ENCODE measurements around the gene HIPK3.
"Not testable (repeated sequence)": the region's sequence is repeated elsewhere in the genome, so short reads cannot be mapped to it uniquely, and the experiment has no call there.

The HIPK3 gene

DNA sequence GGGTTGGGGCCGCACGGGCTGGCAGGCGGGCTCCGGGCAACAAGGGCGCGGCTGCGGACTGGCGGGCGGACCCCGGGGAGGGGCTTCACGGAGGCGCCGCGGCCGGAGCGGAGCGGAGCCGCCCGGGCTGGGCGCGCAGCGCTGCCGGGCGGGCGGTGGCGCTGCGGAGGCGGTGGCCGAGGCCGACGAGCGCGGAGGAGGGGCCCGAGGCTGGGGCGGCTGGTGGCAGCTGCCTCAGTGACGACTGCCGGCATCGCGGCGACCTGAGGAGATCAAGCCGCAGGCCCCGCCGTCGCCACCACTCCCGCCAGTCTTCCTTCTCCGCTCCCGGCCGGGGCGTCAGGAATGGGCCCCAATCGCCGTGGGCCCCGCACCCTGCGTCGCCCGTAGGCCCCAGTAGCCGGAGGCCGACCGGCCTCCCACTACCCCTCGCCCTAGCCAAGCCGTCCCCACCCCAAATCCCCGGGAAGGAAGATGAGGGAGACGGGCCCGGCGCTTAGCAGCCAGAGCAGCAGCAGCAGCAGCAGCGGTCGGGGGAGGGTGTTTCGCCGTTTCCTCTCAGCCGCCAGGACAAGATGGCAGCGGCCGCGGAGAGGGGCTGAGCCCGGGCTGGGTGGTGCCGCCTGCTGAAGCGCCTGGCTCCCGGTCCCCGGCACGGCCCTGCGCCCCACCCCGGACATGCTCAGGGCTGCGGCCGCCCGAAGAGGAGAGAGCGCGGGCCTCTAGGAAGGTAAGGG lies at the start of gene HIPK3:
HIPK3 (plus strand) TSS at position 222 of the 737 bp plus-strand sequence.
- DNase-seq (ENCODE audit: low read depth, low spot score): peak; percentile 39

DNA sequence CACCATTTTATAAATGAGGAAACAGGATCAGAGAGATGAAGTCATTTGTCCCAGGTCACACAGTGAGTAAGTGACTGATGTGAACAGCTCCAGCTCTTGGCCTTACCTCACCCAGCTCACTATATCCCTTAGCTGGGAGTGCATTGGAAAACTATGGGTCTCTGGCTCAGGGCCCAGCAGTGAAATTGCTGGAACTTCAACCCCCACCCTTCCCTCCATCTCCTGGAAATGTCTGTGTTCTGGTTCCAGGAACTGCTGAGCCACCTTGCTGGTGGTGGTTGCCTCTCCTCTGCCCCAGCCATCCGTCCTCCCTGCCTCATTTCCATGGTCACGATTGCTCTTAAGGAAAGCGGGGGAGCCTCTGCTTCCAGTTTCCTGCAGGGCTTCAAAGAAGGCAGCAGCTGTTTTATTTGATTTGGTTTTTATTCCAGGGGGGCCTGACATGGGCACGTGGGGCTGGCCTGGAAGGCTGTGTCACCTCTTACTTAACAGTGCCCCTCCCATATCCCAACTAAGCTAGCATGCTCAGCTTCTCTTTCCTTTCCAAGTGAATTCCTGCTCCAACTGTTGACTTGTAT lies 49.7 kb upstream of the HIPK3 start:
- no peak for DNase-seq (ENCODE audit: low read depth, low spot score)

DNA sequence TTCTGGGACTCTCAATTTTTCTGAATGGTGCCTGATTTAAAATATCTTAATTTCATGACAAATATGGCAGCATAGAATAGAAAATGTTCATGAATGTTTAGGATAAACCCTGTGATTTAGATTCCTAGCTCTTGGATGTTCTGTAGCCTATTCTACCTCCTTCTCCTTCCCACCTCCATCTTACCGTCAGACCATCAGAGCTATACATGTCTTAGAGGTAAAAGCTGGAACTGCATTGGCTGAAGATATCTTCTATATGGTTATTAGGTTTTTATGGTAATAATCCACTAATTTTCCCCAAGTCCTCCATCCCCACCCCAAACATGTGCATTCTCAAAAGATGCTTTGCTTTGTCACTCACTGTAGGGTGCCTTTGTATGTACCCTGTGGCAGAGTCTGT lies 49.0 kb upstream of the HIPK3 start:
- no peak for DNase-seq (ENCODE audit: low read depth, low spot score)

DNA sequence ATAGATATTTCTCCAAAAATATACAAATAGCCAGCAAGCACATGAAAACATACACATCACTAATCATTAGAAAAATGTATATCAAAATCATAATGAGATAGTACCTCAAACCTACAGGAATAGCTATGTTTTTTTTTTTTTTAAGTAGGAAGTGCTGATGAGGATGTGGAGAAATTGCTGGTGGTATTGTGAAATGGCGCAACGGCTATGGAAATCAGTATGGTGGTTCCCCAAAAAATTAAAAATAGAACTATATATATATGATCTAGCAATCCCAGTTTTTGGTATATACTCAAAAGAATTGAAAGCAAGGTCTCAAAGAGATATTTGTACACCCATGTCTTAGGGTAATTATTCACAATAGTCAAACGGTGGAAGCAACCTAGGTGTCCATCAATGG lies 46.0 kb upstream of the HIPK3 start:
- no peak for DNase-seq (ENCODE audit: low read depth, low spot score)

DNA sequence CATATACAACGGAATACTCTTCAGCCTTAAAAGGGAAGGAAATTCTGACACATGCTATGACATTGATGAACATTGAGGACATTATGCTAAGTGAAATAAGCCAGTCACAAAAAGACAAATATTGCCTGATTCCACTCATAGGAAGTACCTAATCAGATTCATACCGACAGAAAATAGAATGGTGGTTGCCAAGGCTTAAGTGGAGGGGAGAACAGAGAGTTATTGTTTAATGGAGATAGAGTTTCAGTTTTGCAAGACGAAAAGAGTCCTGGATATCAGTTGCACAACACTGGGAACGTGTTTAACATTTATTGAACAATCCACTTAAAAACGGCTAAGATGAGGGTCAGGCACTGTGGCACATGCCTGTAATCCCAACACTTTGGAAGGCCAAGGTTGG lies 45.6 kb upstream of the HIPK3 start:
- DNase-seq (ENCODE audit: low read depth, low spot score): no peak

DNA sequence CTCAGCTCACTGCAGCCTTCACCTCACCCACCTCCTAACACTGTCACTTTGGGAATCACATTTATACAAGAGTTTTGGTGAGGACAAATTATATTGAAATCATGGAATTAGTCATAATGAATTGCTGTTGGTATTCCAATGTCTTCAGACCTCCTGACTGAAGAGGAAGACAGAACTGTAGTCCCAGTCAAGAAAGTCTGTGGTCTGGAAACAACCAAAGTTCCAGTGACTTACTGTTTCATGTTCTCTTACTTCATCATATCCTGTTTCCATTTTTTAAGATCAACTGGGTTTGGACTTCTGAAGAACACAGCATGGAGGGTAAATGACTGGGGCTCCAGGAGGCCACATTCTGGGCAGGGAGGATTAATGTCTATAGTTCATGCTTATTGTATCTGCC lies 43.0 kb upstream of the HIPK3 start:
- DNase-seq (ENCODE audit: low read depth, low spot score): no peak

DNA sequence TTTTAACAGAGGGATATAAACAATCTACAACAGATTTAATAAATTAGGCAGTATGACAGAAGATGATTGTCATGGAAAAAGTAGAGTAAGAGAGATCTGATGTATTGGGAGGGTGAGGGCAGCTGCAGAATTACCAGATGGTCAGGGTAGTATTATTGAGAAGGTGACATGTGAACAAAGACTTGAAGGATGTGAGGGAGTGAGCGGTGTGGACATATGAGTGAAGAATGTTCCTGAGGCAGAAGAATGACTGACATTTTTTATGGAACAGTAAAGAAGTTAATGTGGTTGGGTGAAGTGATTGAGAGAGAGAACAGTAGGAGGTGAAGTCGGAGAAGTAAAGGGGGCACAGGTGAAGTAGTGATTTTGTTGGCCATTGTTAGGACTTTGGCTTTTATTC lies 42.4 kb upstream of the HIPK3 start:
- DNase-seq (ENCODE audit: low read depth, low spot score): no peak

DNA sequence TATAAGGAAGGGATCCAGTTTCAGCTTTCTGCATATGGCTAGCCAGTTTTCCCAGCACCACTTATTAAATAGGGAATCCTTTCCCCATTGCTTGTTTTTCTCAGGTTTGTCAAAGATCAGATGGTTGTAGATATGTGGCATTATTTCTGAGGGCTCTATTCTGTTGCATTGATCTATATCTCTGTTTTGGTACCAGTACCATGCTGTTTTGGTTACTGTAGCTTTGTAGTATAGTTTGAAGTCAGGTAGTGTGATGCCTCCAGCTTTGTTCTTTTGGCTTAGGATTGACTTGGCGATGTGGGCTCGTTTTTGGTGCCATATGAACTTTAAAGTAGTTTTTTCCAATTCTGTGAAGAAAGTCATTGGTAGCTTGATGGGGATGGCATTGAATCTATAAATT lies 40.5 kb upstream of the HIPK3 start:
- DNase-seq (ENCODE audit: low read depth, low spot score): not testable (repeated sequence)

DNA sequence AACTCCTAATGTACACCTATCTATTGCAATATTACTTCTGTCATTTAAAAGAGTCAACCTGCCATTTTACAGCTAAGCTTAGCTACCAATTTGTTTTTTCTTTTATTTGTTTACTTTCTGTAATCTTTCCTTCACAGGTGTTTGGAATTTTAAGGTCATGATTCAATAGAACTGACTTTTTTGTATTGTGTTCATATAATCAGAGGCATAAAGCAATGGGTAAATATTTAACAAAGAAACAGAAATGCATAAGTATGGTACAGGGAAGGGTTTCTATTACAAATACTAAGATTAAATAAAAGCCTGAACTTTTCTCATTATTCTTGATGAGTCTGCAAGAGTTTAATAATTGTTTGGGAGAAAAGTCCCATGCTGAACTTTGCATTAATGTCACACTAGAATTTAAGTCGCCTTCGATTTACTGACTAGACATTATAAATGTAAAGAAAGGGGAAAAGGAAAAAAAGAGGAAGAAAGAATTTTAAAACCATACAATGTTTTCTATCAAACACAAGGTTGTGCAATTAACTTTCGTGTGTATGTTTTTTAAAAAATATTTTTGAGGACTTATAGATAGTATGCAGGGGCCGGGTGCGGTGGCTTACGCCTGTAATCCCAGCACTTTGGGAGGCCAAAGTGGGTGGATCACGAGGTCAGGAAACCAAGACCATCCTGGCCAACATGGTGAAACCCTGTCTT lies 35.0 kb upstream of the HIPK3 start:
- DNase-seq (ENCODE audit: low read depth, low spot score): no peak

DNA sequence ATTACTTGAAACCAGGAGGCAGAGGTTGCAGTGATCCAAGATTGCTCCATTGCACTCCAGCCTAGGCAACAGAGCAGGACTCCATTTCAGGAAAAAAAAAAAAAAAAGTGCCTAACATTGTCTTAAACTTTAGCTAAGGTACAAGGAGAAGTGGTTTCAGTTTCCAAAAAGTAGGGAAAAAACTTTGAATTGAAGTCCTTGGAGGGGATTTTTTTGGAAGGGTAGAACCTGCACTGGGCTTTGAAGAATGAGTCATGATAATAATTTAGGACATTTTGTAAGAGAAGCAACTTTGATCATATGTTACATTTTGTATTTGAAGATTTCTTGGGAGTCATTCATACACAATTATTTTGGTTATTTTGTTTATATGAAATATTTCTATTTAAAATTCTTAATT lies 31.8 kb upstream of the HIPK3 start:
- DNase-seq (ENCODE audit: low read depth, low spot score): no peak

DNA sequence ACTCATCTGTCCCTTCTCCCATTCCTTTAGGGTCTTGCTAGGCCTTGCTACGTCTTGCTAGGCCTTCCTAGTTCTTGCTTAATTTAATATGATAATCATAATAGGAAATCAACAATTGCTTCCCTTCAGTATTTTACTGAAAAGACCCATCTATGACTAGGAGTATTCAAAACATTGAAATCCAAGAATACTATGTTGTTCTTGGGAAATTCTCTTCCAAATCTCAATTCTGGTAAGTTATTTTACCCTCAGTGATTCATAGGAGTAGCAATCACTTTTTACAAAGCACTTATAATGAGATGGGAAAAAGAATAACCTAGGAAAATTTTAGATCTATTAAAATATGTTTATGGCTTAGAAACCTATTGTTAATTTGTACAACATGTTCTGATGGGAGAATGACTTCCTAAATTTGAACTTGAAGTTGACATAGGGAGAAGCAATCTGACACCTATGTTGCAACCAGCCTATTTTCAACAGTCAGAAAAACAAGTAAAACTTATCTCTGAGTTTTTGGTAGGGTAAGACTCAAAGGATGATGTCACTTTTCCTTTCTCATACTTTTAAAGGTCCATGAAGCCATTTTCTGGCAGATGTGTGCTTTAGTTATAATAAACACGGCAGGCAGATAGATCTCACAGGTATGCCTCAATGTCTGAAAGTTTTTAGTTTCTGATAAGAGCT lies 29.5 kb upstream of the HIPK3 start:
- DNase-seq (ENCODE audit: low read depth, low spot score): no peak

DNA sequence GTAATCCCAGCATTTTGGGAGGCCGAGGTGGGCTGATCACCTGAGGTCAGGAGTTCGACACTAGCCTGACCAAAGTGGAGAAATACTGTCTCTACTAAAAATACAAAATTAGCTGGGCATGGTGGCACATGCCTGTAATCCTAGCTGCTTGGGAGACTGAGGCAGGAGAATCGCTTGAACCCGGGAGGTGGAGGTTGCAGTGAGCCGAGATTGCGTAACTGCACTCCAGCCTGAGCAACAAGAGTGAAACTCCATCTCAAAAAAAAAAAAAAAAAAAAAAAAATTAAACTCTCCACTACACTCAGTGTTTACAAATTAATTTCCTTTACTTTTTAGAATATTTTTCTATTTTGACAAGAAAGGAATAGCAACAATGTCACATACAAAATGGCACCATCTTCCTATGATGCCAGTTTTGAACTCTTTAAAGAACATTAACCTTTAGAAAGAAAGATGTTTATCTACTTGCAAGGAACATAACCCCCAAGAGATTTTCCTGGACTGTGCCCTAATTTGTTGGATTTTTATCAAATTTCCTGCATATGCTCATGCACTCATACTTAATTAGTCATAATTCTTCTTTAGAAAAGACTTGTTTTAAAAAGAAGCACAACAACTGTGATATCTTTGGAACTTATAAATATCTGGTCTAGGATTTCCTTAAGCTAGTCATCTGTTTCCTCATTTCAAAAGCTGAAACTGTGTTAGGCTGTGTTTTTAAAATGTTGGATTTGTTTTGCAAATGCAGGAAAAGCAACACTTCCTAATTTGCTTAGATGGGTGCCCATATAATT lies 22.6 kb upstream of the HIPK3 start:
- DNase-seq (ENCODE audit: low read depth, low spot score): no peak

DNA sequence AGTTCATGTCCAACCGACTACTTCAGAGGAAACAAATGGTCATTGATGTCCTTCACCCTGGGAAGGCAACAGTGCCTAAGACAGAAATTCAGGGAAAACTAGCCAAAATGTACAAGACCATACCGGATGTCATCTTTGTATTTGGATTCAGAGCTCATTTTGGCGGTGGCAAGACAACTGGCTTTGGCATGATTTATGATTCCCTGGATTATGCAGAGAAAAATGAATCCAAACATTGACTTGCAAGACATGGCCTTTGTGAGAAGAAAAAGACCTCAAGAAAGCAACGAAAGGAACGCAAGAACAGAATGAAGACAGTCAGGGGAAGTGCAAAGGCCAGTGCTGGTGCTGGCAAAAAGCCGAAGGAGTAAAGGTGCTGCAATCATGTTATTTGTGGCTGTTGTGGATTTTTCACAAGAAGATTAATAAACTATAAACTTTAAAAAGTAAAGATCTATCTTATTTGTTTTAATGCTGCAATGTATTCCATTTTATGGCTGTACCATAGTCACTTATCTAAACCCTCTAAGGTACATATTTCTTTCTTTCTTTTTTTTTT lies 20.1 kb upstream of the HIPK3 start:
- DNase-seq (ENCODE audit: low read depth, low spot score): no peak

DNA sequence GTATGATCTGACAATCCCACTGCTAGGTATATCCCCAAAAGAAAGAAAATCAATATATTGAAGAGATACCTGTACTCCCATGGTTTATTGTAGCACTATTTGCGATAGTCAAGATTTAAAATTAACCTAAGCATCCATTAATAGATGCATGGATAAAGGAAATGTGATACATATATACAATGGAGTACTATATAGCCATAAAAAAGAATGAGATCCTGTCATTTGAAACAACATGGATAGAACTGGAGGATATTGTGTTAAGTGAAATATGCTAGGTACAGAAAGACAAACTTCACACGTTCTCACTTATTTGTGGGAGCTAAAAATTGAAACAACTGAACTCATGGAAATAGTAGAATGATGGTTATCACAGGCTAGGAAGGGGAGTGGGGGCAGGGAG lies 14.6 kb upstream of the HIPK3 start:
- DNase-seq (ENCODE audit: low read depth, low spot score): no peak

DNA sequence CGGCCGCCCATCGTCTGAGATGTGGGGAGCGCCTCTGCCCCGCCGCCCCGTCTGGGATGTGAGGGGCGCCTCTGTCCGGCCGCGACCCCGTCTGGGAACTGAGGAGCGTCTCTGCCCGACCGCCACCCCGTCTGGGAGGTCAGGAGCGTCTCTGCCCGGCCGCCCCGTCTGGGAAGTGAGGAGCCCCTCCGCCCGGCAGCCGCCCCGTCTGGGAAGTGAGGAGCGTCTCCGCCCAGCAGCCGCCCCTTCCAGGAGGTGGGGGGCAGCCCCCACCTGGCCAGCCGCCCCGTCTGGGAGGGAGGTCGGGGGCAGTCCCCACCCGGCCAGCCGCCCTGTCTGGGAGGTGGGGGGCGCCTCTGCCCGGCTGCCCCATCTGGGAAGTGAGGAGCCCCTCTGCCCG lies 13.5 kb upstream of the HIPK3 start:
- not testable (repeated sequence) for DNase-seq (ENCODE audit: low read depth, low spot score)

DNA sequence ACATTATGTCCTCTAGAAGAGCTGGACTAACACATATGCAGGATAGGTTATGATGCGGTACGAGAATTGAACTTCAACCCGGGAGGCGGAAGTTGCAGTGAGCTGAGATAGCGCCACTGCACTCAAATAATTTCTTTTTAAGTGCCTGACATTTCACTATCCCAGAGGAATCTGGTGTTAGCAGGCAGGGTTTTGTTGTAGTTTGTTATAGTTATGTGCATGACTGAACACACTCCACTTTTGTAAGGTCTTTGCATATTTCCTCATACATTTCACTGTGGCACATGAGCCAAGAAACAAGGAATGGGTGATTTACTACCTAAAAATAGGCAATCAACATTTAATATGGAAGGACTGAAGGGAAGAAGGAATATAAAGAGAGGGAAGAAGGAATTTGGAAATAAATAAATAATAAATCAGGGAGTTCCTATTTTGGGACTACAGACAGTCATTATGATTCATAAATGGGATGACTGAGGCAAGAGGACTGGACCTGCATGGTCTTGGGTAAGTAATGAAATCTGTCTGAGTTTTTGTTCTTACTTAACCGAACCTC lies 8.7 kb upstream of the HIPK3 start:
- no peak for DNase-seq (ENCODE audit: low read depth, low spot score)

DNA sequence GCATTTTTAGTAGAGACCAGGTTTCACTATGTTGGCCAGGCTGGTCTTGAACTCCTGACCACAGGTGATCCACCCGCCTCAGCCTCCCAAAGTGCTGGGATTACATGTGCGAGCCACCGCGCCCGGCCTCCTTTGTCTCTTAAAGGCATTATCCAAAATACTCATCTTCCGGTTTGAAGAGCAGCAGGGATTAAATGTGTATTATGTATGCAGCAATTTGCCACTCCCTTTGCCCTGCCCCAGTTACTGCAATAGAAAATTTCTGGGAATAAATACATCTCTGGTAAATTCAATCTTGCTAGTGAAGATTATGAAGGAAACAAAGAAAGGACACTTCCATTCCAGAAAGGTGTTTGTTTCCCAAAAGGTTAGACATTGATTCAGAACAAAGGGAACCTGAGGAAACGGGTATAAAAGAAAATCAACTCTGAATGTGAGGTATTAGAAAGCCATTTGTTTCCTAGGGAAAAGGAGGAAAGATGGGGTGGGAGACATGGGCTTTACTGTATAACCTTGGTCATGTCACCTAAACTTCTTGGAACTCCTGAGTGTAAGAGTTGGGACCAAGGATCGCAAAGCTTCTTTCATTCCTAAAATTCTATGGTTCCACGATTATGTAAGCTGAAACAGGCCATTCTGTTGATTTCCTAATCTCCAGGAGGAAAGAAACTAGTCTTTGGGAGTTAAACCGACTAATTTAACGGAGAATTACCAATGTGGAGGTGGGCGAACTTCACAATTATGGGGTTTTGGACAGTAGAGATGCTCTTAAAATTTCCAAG lies 959 bp upstream of the HIPK3 start:
- DNase-seq (ENCODE audit: low read depth, low spot score): no peak

DNA sequence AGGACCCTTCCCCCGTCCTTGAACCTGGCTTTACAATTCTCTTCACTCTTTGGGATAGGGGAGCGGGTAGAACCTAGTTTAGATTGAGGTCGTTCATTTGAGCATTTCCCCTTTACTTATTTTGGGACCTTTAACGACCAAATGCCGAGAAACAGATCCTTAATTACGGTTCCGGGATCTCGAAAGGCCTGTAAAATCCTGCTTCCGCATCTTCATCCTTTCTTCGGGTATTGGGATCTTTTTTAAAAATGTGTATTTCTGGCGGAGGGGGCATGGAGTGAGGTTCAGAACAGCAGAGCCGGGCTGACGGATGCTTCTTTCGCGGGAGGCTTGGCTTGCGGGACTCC lies 395 bp upstream of the HIPK3 start:
- DNase-seq (ENCODE audit: low read depth, low spot score): no peak

DNA sequence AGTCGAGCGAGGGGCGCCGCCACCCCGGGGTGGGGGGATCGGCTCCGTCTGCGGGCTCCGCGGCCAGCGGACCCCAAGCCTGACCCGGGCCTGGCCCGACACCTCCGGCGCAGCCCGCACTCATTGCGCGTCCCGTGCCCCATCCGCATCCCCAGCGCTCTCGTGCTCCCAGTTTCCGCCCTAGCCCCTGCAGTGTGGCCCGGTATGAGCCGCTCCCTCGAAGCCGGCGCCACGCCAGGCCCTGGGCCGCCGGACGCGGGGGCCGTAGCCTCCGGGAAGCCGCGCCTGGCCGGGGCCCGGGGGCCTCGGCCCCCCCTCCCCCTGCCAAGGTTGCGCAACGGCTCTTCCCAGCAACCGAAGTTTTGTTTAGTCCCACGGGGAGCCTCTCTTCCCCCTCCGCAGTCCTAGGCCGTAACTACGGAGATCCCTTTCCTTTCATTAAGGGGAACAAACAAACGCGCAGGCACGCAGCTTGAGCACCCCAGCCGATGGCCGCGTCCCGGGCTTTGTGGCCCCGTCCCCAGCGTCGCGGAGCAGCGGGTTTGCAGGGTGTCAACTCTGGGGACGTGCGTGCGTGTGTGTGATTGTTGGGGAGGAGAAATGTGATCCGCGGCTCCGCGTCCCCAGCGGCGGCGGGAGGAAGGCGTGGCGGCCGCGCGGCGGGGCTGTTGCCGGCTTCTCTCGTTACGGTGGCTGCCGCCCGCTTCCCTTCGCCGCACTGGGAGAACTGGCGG lies 883 bp downstream of the HIPK3 start:
- peak; percentile 54 for DNase-seq (ENCODE audit: low read depth, low spot score)

Measured in activated naive CD8-positive, alpha-beta T cell treated with anti-CD3 and anti-CD28 coated beads, Interleukin-2, amount 50 U/mL, for 16 hours (primary cell).